ENCODE data around the gene PRKCA.

Gene PRKCA

DNA sequence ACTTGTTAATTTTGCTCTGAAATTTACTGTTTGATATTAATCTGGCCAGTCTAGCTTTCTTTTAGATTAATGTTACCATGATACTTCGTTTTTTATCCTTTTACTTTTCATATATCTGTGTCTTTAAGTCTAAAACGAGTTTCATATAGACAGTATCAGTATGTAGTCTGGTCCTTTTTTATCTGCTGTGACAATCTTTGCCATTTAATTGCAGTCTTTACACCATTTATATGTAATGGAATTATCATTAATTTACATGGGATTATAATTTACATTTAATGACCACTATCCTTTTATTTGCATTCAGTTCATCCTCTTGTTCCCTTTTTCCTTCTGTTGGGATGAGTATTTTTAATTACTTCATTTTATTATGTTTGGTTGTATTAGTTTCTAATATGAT, 243.5 kb downstream of the PRKCA start:
- DNase-seq (ENCODE audit: low read depth), result no peak
- H3K4me3 ChIP-seq (replicated peaks; ENCODE audit: low read depth, low read length), result no peak overlapping the region
- no peak for TF ChIP-seq CTCF (IDR thresholded peaks at IDR 0.05; ENCODE audit: low read length, missing control alignments)

GRCh38 chr17:66547151-66547865, 244.9 kb downstream of the PRKCA start:
- DNase-seq (ENCODE audit: low read depth), result no peak
- TF ChIP-seq CTCF (IDR thresholded peaks at IDR 0.05; ENCODE audit: low read length, missing control alignments), result no peak
- H3K4me3 ChIP-seq (replicated peaks; ENCODE audit: low read depth, low read length), result no peak overlapping the region

GRCh38 chr17:66548158-66548557, 245.7 kb downstream of the PRKCA start:
- no peak overlapping the region for H3K4me3 ChIP-seq (replicated peaks; ENCODE audit: low read depth, low read length)
- DNase-seq (ENCODE audit: low read depth), result no peak
- no peak for TF ChIP-seq CTCF (IDR thresholded peaks at IDR 0.05; ENCODE audit: low read length, missing control alignments)

DNA sequence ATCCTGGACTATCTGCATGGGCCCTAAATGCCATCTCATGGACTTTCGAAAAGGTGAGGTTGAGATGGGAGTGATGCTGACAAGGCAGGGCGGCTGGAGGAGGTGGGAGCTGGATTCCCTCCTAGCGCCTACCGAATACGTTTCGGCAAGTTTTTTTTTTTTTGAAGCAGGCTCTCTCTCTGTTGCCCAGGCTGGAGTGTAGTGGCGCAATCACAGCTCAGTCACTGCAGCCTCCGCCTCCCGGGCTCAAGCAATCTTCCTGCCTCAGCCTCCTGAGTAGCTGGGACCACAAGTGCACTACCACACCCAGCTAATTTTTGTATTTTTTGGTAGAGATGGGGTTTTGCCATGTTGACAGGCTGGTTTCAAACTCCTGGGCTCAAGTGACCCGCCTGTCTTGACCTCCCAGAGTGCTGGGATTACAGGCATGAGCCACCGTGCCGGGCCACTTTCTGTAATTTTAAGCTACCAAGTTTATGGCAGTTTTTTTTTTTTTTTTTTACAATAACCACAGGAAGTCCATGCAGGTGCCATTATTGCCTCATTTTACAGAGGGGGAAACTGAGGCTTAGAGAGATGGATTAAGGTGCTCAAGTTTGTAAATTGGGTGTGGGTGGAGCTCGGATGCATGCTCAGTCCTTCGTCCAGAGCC, 246.4 kb downstream of the PRKCA start:
- H3K4me3 ChIP-seq (replicated peaks; ENCODE audit: low read depth, low read length), result no peak overlapping the region
- TF ChIP-seq CTCF (IDR thresholded peaks at IDR 0.05; ENCODE audit: low read length, missing control alignments), result no peak
- no peak for DNase-seq (ENCODE audit: low read depth)

GRCh38 chr17:66549311-66549704, 246.9 kb downstream of the PRKCA start:
- no peak overlapping the region for H3K4me3 ChIP-seq (replicated peaks; ENCODE audit: low read depth, low read length)
- no peak for TF ChIP-seq CTCF (IDR thresholded peaks at IDR 0.05; ENCODE audit: low read length, missing control alignments)
- DNase-seq (ENCODE audit: low read depth), result peak; percentile 40

- peak; percentile 79 for DNase-seq (ENCODE audit: low read depth)
- TF ChIP-seq CTCF (IDR thresholded peaks at IDR 0.05; ENCODE audit: low read length, missing control alignments), result no peak
- H3K4me3 ChIP-seq (replicated peaks; ENCODE audit: low read depth, low read length), result no peak overlapping the region
Observed at GRCh38 chr17:66549731-66550207, 247.4 kb downstream of the PRKCA start.
